Stimulated activated CD4-positive, alpha-beta T cell treated with anti-CD3 and anti-CD28 coated beads, Interleukin-4, amount 100 ng/mL, for 1 hour (primary cell): ENCODE measurements around the gene TRAPPC14.
"Not testable (repeated sequence)": the region's sequence is repeated elsewhere in the genome, so short reads cannot be mapped to it uniquely, and the experiment has no call there.

Experiments used
- DNase-seq: peaks from one replicate; pipeline ENCODE4 v3.0.0-alpha.2; 2020

TRAPPC14 gene, protein sequence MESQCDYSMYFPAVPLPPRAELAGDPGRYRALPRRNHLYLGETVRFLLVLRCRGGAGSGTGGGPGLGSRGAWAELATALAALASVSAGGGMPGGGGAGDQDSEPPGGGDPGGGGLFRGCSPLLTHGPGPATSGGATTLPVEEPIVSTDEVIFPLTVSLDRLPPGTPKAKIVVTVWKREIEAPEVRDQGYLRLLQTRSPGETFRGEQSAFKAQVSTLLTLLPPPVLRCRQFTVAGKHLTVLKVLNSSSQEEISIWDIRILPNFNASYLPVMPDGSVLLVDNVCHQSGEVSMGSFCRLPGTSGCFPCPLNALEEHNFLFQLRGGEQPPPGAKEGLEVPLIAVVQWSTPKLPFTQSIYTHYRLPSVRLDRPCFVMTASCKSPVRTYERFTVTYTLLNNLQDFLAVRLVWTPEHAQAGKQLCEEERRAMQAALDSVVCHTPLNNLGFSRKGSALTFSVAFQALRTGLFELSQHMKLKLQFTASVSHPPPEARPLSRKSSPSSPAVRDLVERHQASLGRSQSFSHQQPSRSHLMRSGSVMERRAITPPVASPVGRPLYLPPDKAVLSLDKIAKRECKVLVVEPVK

DNA sequence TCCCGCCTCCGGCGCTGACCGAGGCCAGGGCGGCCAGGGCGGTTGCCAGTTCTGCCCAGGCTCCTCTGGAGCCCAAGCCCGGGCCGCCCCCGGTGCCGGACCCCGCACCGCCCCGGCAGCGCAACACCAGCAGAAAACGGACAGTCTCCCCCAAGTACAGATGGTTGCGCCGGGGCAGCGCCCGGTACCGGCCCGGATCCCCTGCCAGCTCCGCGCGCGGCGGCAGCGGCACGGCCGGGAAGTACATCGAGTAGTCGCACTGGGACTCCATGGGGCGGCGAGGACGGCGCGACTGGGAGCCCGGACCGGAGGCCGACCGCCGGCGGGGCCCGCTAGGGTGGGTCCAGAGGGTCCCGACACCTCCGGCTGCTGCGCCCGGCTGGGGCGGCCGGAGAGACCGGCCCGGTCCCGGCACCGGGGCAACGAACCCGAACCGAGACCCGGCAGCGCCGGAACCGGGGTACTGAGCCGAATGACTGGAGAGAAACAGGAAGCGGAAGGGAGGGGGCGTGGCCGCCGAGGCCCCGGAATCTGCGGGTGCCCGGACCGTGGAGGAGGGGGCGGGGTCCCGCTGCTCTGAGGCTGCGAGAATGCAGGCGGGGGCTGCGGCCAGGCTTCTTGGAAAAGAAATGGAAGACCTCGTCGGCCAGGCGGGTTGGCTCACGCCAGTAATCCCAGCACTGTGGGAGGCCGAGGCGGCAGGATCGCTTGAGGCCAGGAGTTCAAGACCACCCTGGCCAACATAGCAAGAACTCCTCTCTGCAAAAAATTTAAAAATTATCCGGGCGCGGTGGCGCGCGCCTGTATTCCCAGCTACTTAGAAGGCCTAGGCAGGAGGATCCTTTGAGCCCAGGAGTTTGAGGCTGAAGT, at the start of gene TRAPPC14:
Gene TRAPPC14, minus strand, starts transcription at position 495 of the 870 bp plus-strand sequence. Its CDS starts 224 bp downstream, at position 271.
- peak; percentile 97 for DNase-seq

GRCh38 chr7:100204454-100204853, 45.9 kb upstream of the TRAPPC14 start:
- no peak for DNase-seq

DNA sequence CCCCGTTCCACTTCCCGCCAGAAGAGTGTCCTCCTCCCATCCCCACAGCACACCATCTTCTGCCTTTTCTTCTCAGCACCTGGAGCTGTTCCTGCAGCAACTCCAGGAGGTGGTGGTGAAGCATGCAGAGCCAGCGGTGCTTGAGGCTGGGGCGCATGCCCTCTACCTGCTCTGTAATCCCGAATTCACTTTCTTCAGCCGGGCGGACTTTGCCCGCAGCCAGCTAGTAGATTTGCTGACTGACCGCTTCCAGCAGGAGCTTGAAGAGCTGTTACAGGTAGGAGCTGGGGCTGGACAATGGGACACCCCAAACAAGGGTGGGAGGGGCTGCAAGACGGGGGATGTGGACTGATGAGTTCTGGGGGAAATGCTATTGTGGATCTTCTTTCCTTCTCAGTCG, 42.2 kb upstream of the TRAPPC14 start:
- DNase-seq: no peak

- no peak for DNase-seq
These were observed 39.7 kb upstream of the TRAPPC14 start for GRCh38 chr7:100198266-100198665.

DNA sequence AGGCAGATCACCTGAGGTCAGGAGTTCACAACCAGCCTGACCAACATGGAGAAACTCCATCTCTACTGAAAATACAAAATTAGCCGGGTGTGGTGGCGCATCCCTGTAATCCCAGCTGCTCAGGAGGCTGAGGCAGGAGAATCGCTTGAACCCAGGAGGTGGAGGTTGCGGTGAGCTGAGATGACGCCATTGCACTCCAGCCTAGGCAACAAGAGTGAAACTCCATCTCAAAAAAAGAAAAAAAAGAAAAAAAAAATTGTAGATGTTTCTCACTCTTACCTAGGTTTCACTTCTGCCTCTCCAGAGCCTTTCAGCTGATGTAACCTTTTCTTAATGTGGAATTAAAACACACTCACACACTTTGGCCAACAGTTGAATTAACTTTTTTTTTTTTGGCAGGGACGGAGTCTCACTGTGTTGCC, 37.4 kb upstream of the TRAPPC14 start:
- DNase-seq: not testable (repeated sequence)

GRCh38 chr7:100195222-100195621, 36.7 kb upstream of the TRAPPC14 start:
- DNase-seq: no peak

GRCh38 chr7:100192969-100193368, 34.4 kb upstream of the TRAPPC14 start:
- DNase-seq: no peak

DNA sequence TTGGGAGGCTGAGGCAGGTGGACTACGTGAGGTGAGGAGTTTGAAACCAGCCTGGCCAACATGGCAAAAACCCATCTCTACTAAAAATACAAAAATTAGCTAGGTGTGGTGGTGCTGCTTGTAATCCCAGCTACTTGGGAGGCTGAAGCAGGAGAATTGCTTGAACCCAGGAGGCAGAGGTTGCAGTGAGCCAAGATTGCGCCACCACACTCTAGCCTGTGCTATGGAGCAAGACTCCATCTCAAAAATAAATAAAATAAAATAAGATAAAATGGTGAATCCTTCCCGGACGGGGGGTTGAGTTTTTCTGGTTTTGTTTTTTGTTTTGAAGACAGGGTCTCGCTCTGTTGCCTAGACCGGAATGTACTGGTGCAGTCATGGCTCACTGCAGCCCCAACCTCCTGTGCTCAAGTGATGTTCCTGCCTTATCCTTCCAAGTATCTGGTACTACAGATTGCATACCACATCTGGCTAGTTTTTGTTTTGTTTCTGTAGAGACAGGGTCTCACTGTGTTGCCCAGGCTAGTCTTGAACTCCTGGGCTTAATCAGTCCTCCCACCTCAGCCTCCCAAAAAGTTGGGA, 33.8 kb upstream of the TRAPPC14 start:
- DNase-seq: not testable (repeated sequence)

DNA sequence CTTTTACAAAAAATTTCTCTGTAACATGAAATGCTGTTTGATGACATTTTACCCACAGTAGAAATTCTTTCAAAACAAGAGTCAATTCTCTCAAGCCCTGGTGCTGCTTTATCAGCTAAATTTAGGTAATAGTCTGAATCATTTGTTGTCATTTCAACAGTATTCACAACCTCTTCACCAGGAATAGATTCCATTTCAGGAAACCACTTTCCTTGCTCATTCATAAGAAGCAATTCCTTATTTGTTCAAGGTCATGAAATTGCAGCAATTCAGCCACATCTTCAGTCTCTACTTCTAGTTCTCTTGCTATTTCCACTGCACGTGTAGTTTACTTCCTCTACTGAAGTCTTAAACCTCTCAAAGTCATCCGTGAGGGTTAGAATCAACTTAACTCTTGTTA, 33.3 kb upstream of the TRAPPC14 start:
- DNase-seq: no peak

GRCh38 chr7:100190048-100190711, 31.7 kb upstream of the TRAPPC14 start:
- DNase-seq: no peak

- DNase-seq: no peak
These were observed 30.5 kb upstream of the TRAPPC14 start for GRCh38 chr7:100189061-100189460.

- DNase-seq: no peak
These were observed 27.2 kb upstream of the TRAPPC14 start for GRCh38 chr7:100185726-100186125.

- DNase-seq: not testable (repeated sequence)
These were observed 24.6 kb upstream of the TRAPPC14 start for GRCh38 chr7:100183090-100183489.

DNA sequence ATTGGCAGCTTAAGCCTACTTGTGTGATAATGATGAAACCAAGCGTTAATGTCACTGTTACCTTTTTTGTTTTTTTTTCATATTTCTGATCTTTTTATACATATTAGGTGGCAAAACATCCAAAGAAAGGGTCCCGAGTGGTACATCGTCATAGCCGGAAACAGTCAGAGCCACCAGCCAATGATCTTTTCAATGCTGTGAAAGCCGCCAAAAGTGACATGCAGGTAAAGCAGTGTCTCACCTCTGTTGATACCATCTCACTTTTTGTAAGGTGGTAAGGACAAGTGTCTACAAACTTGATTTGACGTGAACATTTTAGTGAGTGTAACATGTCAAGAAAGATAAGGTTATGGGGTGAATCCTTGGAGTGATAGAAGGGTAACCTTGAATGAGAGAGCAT, 24.1 kb upstream of the TRAPPC14 start:
- not testable (repeated sequence) for DNase-seq

- not testable (repeated sequence) for DNase-seq
These were observed 21.6 kb upstream of the TRAPPC14 start for GRCh38 chr7:100180084-100180483.

- DNase-seq: peak; percentile 99
These were observed 18.8 kb upstream of the TRAPPC14 start, which contains the start of the genes GPC2 and STAG3 for GRCh38 chr7:100177045-100178001. GPC2 (minus strand) TSS chr7:100177381; CDS start chr7:100177199, 182 bp downstream. STAG3 (plus strand) TSS chr7:100177918; CDS start chr7:100180557, 2,639 bp downstream.

DNA sequence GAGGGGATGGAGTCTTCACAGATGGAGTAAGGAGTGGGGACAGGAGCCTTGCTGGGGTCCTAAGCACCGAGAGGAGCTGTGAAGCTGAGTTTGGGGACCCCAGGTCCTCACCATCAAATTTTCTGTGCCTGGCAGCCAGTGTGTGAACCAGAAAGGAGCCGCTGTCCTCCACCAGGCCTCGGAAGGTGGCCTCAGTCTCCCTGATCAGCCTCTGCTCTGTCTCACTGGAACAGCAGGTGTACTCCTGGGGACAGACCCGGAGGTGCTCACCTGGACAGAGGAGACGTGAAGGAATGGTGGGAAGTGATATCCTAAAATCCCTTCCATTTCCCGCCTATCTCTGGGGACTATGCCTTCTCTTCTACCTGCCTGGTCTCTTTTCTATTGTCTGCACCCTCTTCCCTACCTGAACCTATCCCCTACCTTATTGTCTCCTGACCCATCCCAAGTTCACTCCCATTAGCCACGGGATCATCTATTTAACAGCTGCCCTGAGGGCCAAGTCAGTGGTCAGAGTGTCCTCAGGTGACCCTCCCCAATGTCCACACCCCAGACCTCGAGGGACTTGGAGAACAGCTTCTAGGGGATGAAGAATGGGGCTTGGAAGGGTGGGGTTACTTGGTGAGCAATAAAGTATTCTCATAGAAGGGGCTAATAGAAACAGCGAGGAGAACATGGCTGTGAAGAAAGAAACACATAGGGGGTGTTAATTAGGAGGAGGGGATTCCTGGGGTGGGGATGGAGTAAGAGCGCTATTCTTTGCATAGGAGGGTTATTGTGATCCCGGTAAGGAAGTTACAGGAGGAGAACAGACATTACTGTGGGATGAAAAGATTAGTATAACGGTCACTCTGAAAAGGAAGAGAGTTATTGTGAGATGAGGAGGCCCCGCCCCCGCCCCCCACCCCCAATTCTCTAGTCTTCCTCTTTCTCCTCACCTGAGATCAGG, 17.8 kb upstream of the TRAPPC14 start:
- DNase-seq: no peak

DNA sequence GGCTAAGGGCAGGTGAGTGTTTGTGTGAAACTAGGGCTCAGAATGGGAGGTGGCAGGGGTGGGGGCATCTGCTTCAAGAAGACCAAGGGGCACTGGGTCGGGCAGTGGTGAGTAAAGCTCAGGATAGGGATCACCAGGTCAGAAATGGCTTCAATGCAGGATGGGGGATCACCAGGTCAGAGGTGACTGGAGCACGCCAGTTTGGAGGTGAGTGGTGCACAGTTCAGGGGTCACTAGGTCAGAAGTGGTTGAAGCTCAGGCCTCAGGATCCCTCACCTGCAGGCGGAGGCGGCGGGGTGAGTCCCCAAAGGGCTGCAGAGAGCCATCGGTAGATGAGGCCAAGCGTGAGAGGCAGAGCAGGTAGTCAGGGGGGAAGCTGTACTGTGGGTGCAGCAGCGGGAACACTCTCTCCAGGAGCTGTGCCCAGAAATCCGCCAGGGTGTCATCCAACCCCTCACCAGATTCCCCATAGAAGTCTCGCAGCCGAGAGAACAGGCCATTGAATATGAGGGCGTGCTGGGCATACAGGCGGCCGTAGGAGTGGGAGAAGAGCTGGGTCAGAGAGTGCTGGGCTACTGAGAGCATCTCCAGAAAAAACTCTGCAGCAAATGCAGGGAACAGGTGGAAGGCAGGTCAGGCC, 16.9 kb upstream of the TRAPPC14 start:
- no peak for DNase-seq

DNA sequence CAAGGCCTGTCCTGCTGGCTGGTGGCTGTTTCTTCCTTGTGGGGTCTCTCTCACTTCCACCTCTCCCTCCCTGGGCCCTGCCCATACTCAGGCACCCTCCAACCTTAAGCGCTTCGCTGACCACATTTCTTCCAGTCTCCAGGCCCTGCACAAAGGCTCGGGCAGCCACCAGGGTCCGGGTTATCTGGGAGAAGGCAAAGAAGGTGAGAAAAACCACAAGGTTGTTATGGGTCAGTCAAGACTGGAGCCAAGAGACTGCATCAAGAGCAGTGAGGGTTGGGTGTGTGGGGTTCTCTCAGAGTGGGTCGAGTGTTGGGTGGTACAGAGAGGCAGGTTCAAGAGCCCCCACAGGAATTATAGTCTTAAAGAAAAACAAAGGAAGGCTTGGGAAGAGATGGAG, 16.1 kb upstream of the TRAPPC14 start:
- no peak for DNase-seq
